ENCODE measurements around the gene ZNF33A.

GRCh38 chr10:38043516-38043915 lies 33.0 kb downstream of the ZNF33A start:
- TF ChIP-seq EZH2 (IDR thresholded peaks at IDR 0.05) (no peak), POLR2AphosphoS5 (IDR thresholded peaks at IDR 0.05; ENCODE audit: borderline replicate concordance, low read depth, low read length) (no peak), FOXP2 (optimal IDR thresholded peaks at IDR 0.05; ENCODE audit: control extremely low read depth, extremely low read length, insufficient read depth) (no peak)

Data from SK-N-MC (cell line).